ENCODE results near the gene PKDCC.

- no peak for TF ChIP-seq TARDBP (IDR thresholded peaks at IDR 0.05)
- TF ChIP-seq SP1 (IDR thresholded peaks at IDR 0.05), result no peak
- TF ChIP-seq FOXK2 (IDR thresholded peaks at IDR 0.05), result no peak
- no peak for TF ChIP-seq ZNF384 (IDR thresholded peaks at IDR 0.05)
- no peak for TF ChIP-seq FOXM1 (IDR thresholded peaks at IDR 0.05; ENCODE audit: borderline replicate concordance)
- TF ChIP-seq ARNT (IDR thresholded peaks at IDR 0.05), result no peak
- TF ChIP-seq FOXA1 (IDR thresholded peaks at IDR 0.05), result no peak
Measured at GRCh38 chr2:42060718-42061619, 13.1 kb downstream of the PKDCC start.

Measured in HEK293T (cell line).